Right lobe of liver (tissue), 4 donors: Measurements from ENCODE around the gene SPOP.

Experiments used
- POLR2A ChIP-seq: fragments of 450-650 bp; IDR thresholded peaks from one replicate; pipeline ENCODE4 v1.6.1; 2017; ENCODE audit warnings: antibody characterized with exemption, mild to moderate bottlenecking
- TF ChIP-seq, protein P1 (sequence below), 4 donors: fragments of 200-600 bp in 3 of 4; fragments of 450-650 bp in 1 of 4; IDR thresholded peaks; one replicate each; pipeline versions ENCODE4 v1.5.1 to v1.8.0; 2016 to 2022; ENCODE audit warnings: antibody characterized with exemption in 4 of 4, mild to moderate bottlenecking in 2 of 4
- donor health status: DM: no; HTN: no; CAD: no.
- donor health status: DM: no; HTN: no; CAD: no.
- donor health status: DM: no; HTN: yes; CAD: no.

GRCh38 chr17:49674507-49674906 lies 3.4 kb downstream of the SPOP start:
- TF ChIP-seq, protein P1, sequence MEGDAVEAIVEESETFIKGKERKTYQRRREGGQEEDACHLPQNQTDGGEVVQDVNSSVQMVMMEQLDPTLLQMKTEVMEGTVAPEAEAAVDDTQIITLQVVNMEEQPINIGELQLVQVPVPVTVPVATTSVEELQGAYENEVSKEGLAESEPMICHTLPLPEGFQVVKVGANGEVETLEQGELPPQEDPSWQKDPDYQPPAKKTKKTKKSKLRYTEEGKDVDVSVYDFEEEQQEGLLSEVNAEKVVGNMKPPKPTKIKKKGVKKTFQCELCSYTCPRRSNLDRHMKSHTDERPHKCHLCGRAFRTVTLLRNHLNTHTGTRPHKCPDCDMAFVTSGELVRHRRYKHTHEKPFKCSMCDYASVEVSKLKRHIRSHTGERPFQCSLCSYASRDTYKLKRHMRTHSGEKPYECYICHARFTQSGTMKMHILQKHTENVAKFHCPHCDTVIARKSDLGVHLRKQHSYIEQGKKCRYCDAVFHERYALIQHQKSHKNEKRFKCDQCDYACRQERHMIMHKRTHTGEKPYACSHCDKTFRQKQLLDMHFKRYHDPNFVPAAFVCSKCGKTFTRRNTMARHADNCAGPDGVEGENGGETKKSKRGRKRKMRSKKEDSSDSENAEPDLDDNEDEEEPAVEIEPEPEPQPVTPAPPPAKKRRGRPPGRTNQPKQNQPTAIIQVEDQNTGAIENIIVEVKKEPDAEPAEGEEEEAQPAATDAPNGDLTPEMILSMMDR (IDR thresholded peaks at IDR 0.05): no peak
- no peak for TF ChIP-seq POLR2A
